Transverse colon (tissue), 4 donors: ENCODE results near the gene DOK7.

Experiments
- EP300 ChIP-seq: sonication (generic); formaldehyde crosslinking; IDR thresholded peaks from one replicate; pipeline ENCODE4 v1.6.1; 2017; ENCODE audit warnings: antibody characterized with exemption, low read depth
- POLR2A ChIP-seq: fragments of 450-650 bp; IDR thresholded peaks from one replicate; pipeline ENCODE4 v1.6.1; 2016; ENCODE audit warnings: antibody characterized with exemption, mild to moderate bottlenecking, moderate library complexity
- POLR2AphosphoS5 ChIP-seq, 3 donors: sonication (generic); formaldehyde crosslinking; IDR thresholded peaks; one replicate each; pipeline ENCODE4 v1.6.1; 2016; ENCODE audit warnings: antibody characterized with exemption in 3 of 3
- TF ChIP-seq, protein P1 (sequence below), 5 experiments: fragments of 200-600 bp in 3 of 5; fragments of 450-650 bp in 2 of 5; sonication (generic) in 3 of 5; IDR thresholded peaks; 1 replicate in 2 of 5; 2 replicates in 3 of 5; pipeline ENCODE4 v1.5.1; 2016 to 2017; ENCODE audit warnings: antibody characterized with exemption in 5 of 5, inconsistent platforms in 3 of 5, mild to moderate bottlenecking in 2 of 5, moderate library complexity in 1 of 5

GRCh38 chr4:3512719-3513118, 49.6 kb downstream of the DOK7 start:
- TF ChIP-seq POLR2A (no peak), POLR2AphosphoS5 (IDR thresholded peaks at IDR 0.05) (no peak), EP300 (no peak)
- TF ChIP-seq, protein P1, sequence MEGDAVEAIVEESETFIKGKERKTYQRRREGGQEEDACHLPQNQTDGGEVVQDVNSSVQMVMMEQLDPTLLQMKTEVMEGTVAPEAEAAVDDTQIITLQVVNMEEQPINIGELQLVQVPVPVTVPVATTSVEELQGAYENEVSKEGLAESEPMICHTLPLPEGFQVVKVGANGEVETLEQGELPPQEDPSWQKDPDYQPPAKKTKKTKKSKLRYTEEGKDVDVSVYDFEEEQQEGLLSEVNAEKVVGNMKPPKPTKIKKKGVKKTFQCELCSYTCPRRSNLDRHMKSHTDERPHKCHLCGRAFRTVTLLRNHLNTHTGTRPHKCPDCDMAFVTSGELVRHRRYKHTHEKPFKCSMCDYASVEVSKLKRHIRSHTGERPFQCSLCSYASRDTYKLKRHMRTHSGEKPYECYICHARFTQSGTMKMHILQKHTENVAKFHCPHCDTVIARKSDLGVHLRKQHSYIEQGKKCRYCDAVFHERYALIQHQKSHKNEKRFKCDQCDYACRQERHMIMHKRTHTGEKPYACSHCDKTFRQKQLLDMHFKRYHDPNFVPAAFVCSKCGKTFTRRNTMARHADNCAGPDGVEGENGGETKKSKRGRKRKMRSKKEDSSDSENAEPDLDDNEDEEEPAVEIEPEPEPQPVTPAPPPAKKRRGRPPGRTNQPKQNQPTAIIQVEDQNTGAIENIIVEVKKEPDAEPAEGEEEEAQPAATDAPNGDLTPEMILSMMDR (IDR thresholded peaks at IDR 0.05), result no peak
